Stimulated activated naive CD8-positive, alpha-beta T cell treated with anti-CD3 and anti-CD28 coated beads, Interleukin-15, Interleukin-2, amounts not matched to agents 100 ng/mL and 50 ng/mL, for 24 hours (primary cell): ENCODE results near the gene BCO1.
"Not testable (repeated sequence)": the region's sequence is repeated elsewhere in the genome, so short reads cannot be mapped to it uniquely, and the experiment has no call there.

ENCODE experiments used
- H3K27ac Mint-ChIP-seq: one replicate; pipeline ENCODE4 v1.8.0; 2021; ENCODE audit warnings: mild to moderate bottlenecking, mixed read lengths
- H3K27me3 Mint-ChIP-seq: one replicate; pipeline ENCODE4 v1.8.0; 2021; ENCODE audit warnings: mixed read lengths
- H3K36me3 Mint-ChIP-seq: one replicate; pipeline ENCODE4 v1.8.0; 2021; ENCODE audit warnings: low read depth, mixed read lengths
- H3K4me1 Mint-ChIP-seq: one replicate; pipeline ENCODE4 v1.8.0; 2021; ENCODE audit warnings: low read depth, mixed read lengths
- H3K4me3 Mint-ChIP-seq: one replicate; pipeline ENCODE4 v1.8.0; 2021; ENCODE audit warnings: mild to moderate bottlenecking, mixed read lengths
- H3K9me3 Mint-ChIP-seq: one replicate; pipeline ENCODE4 v1.8.0; 2021; ENCODE audit warnings: mixed read lengths

The BCO1 gene

DNA sequence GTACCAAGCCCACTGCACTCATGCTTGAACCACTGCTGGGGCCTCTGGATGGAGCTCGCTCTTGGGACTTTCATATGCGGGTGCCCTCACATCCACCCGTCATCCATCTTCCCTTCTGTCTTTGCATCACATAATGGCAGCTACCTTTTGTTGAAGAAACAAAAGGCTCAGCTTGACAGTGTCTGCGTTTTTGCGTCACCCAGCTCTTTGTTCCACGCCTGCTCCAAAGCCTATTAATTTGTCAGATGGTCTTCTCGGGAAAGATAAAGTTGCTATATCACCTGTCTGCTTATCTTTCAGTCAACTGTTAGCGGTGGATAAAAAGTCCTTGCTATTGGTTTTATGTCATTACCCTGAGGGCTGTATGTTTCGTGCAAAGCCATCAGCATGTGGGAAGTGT, 18.1 kb upstream of the BCO1 start:
- Mint-ChIP-seq H3K27me3 (no peaks in the 10 kb centered on the region), H3K4me3 (no peak overlapping the region), H3K9me3 (no peaks in the 10 kb centered on the region)

DNA sequence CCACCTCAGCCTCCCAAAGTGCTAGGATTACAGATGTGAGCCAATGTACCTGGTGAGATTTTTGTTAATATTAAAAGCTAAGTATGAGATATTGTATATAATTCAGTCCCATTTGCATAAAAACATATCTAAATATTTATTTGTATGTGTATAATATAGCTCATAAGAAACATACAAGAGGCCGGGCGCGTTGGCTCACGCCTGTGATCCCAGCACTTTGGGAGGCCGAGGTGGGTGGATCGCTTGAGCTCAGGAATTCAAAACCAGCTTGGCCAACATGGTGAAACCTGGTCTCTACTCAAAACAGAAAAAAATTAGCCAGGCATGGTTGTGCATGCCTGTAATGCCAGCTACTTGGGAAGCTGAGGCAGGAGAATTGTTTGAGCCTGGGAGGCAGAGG, 16.8 kb upstream of the BCO1 start:
- Mint-ChIP-seq H3K4me1 (no peaks in the 10 kb centered on the region), H3K27me3 (peaks cover 7% of the 10 kb centered on the region), H3K27ac (no peak overlapping the region), H3K4me3 (no peak overlapping the region), H3K9me3 (no peaks in the 10 kb centered on the region), H3K36me3 (no peaks in the 10 kb centered on the region)

More for the DNA sequence above, 18.1 kb upstream of the BCO1 start:
- no peaks in the 10 kb centered on the region for H3K36me3 Mint-ChIP-seq
- H3K27ac Mint-ChIP-seq, result no peak overlapping the region
- H3K4me1 Mint-ChIP-seq, result no peaks in the 10 kb centered on the region

DNA sequence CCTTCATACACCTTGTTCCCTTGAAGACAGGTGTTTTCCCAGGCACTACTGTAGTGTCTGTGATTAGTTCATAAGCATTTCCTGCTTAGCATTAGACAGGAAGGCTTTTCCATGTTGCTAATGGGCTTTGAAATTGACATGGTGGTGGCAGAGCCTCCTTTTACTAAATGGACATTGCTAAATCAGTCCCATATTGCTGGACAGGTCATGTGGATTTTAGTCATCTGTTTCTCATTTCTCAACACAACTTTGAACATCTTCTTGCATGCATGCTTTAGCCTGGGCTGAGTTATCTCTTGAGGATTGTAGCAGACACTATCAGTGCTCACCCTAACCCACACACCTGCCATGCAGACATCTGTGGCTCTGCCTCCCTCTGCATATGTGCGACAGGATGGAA, 13.7 kb upstream of the BCO1 start:
- peaks cover 16% of the 10 kb centered on the region for H3K27me3 Mint-ChIP-seq
- no peak overlapping the region for H3K4me3 Mint-ChIP-seq
- no peaks in the 10 kb centered on the region for H3K9me3 Mint-ChIP-seq
- H3K36me3 Mint-ChIP-seq, result no peaks in the 10 kb centered on the region
- no peaks in the 10 kb centered on the region for H3K4me1 Mint-ChIP-seq
- H3K27ac Mint-ChIP-seq, result no peak overlapping the region

GRCh38 chr16:81225697-81226096, 12.8 kb upstream of the BCO1 start:
- H3K9me3 Mint-ChIP-seq, H3K4me3 Mint-ChIP-seq, H3K36me3 Mint-ChIP-seq, H3K4me1 Mint-ChIP-seq, H3K27ac Mint-ChIP-seq: not testable (repeated sequence)
- peaks cover 16% of the 10 kb centered on the region for H3K27me3 Mint-ChIP-seq

GRCh38 chr16:81227785-81228184, 10.7 kb upstream of the BCO1 start:
- Mint-ChIP-seq H3K27ac (no peak overlapping the region), H3K27me3 (peaks cover 16% of the 10 kb centered on the region), H3K4me1 (no peaks in the 10 kb centered on the region), H3K4me3 (no peak overlapping the region), H3K9me3 (no peaks in the 10 kb centered on the region), H3K36me3 (no peaks in the 10 kb centered on the region)

DNA sequence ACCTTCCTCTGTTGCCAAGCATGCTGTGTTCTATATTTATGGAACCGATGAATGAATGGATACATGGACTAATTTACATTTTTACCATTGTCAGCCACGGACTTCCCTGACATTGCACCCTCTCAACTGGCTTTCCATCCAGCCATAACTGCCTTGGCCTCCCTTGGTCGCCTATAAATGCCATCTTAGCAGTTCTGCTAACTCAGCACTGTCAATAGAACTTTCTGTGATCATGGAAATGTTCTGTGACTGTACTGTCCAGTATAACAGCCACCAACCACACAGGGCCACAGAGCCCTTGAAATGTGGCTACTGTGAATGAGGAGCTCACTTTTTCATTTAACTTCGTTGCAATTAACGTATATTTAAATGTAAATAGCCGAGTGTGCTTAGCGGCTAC, 8.7 kb upstream of the BCO1 start:
- H3K27ac Mint-ChIP-seq, result no peak overlapping the region
- H3K4me3 Mint-ChIP-seq, result no peak overlapping the region
- H3K36me3 Mint-ChIP-seq, result no peaks in the 10 kb centered on the region
- H3K9me3 Mint-ChIP-seq, result no peaks in the 10 kb centered on the region
- H3K27me3 Mint-ChIP-seq, result peaks cover 20% of the 10 kb centered on the region
- H3K4me1 Mint-ChIP-seq, result no peaks in the 10 kb centered on the region

- no peaks in the 10 kb centered on the region for H3K4me1 Mint-ChIP-seq
- no peaks in the 10 kb centered on the region for H3K9me3 Mint-ChIP-seq
- H3K36me3 Mint-ChIP-seq, result no peaks in the 10 kb centered on the region
- peaks cover 19% of the 10 kb centered on the region for H3K27me3 Mint-ChIP-seq
- no peak overlapping the region for H3K27ac Mint-ChIP-seq
- no peak overlapping the region for H3K4me3 Mint-ChIP-seq
Observed at GRCh38 chr16:81231014-81231413, 7.5 kb upstream of the BCO1 start.

DNA sequence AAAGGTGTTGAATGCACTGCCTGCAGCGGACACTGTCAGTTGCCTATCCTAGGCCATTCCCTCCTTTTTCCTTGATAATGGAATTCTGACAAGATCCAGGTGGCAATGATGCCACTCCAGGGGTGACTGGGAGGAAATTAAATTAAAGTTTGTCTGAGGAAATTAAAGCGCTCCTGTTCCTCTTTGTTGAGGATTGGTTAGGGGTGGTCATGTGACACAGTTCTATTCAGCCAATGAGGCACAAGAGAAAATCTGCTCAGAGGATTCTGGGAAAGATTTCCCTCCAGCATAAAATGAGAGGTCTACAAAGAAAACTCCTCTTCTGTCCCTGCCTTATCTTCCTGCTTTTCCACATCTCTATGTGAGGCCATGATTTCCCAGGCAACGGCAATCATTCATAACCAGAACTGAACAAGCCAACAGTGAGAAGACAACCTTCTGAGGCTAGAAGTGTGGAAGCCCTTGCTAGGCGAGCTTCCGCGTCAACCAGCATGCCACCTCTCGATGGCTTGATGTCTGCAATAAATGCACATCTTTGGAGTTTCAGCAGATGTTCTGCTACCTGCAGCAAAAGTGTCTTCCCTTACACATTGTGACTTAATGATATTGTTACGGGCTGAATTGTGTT, 5.6 kb upstream of the BCO1 start:
- no peak overlapping the region for H3K4me3 Mint-ChIP-seq
- H3K4me1 Mint-ChIP-seq, result no peaks in the 10 kb centered on the region
- H3K9me3 Mint-ChIP-seq, result no peaks in the 10 kb centered on the region
- H3K36me3 Mint-ChIP-seq, result no peaks in the 10 kb centered on the region
- H3K27me3 Mint-ChIP-seq, result peaks cover 11% of the 10 kb centered on the region
- no peak overlapping the region for H3K27ac Mint-ChIP-seq

DNA sequence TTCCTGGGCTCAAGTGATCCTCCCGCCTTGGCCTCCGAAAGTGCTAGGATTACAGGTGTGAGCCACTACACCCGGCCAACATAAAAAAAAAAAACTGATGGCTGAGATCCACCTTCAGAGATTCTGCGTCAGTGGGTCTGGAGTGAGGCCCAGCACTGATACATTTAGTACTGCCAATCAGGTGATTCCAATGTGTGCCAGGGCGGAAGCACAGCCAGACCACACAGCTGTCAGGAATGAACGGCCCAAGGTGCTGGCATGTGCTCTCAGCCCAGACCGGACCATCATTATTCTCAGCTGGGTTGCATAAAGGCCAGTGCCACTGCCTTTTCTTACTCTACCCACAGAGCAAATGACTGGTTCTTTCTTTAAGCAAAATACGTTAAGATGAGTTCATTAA, 1.2 kb upstream of the BCO1 start:
- H3K4me1 Mint-ChIP-seq, result peaks cover 6% of the 10 kb centered on the region
- H3K36me3 Mint-ChIP-seq, result no peaks in the 10 kb centered on the region
- no peak overlapping the region for H3K27ac Mint-ChIP-seq
- H3K9me3 Mint-ChIP-seq, result no peaks in the 10 kb centered on the region
- H3K4me3 Mint-ChIP-seq, result no peak overlapping the region
- H3K27me3 Mint-ChIP-seq, result peaks cover 7% of the 10 kb centered on the region

- peaks cover 6% of the 10 kb centered on the region for H3K4me1 Mint-ChIP-seq
Observed at GRCh38 chr16:81237942-81238295, 570 bp upstream of the BCO1 start.

GRCh38 chr16:81239367-81240121, 1.1 kb downstream of the BCO1 start:
- Mint-ChIP-seq H3K4me3 (no peak overlapping the region), H3K4me1 (peaks cover 6% of the 10 kb centered on the region), H3K36me3 (no peaks in the 10 kb centered on the region), H3K27ac (no peak overlapping the region), H3K27me3 (peaks cover 3% of the 10 kb centered on the region), H3K9me3 (no peaks in the 10 kb centered on the region)

More at GRCh38 chr16:81237942-81238295, 570 bp upstream of the BCO1 start:
- no peak overlapping the region for H3K27ac Mint-ChIP-seq
- no peaks in the 10 kb centered on the region for H3K9me3 Mint-ChIP-seq
- no peak overlapping the region for H3K4me3 Mint-ChIP-seq
- H3K27me3 Mint-ChIP-seq, result peaks cover 6% of the 10 kb centered on the region
- no peaks in the 10 kb centered on the region for H3K36me3 Mint-ChIP-seq

- H3K9me3 Mint-ChIP-seq, result no peaks in the 10 kb centered on the region
- H3K4me3 Mint-ChIP-seq, result no peak overlapping the region
- peaks cover 8% of the 10 kb centered on the region for H3K27me3 Mint-ChIP-seq
- H3K4me1 Mint-ChIP-seq, result peaks cover 6% of the 10 kb centered on the region
- no peak overlapping the region for H3K27ac Mint-ChIP-seq
- no peaks in the 10 kb centered on the region for H3K36me3 Mint-ChIP-seq
Observed at GRCh38 chr16:81241706-81242105, 3.2 kb downstream of the BCO1 start.

GRCh38 chr16:81242977-81243618, 4.6 kb downstream of the BCO1 start:
- H3K4me1 Mint-ChIP-seq, result peaks cover 6% of the 10 kb centered on the region
- no peaks in the 10 kb centered on the region for H3K9me3 Mint-ChIP-seq
- no peak overlapping the region for H3K4me3 Mint-ChIP-seq
- H3K27me3 Mint-ChIP-seq, result peaks cover 8% of the 10 kb centered on the region
- H3K27ac Mint-ChIP-seq, result no peak overlapping the region
- no peaks in the 10 kb centered on the region for H3K36me3 Mint-ChIP-seq

DNA sequence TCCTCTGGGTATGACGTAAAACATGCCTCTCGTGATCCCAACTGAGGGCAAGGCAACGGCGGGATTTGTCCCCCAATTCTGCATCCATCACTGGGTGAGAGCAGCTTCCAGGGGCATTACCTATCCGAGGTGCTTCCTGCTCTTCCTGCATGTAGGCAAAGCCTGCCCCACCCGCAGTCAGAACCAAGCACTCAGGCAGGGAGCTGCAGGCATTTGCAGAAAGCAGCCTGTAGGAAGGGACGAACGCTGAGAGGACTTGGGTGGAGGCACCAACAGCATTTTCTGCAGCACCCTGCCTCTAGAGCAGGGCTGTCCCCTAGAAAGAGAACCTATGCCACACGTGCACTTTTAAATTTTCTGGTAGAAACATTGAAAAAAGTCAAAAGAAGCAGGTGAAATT, 5.5 kb downstream of the BCO1 start:
- H3K4me3 Mint-ChIP-seq, result no peak overlapping the region
- H3K4me1 Mint-ChIP-seq, result no peaks in the 10 kb centered on the region
- H3K27ac Mint-ChIP-seq, result no peak overlapping the region
- H3K27me3 Mint-ChIP-seq, result peaks cover 5% of the 10 kb centered on the region
- H3K9me3 Mint-ChIP-seq, result no peaks in the 10 kb centered on the region
- H3K36me3 Mint-ChIP-seq, result no peaks in the 10 kb centered on the region

- no peaks in the 10 kb centered on the region for H3K36me3 Mint-ChIP-seq
- no peaks in the 10 kb centered on the region for H3K9me3 Mint-ChIP-seq
- no peaks in the 10 kb centered on the region for H3K4me1 Mint-ChIP-seq
- no peaks in the 10 kb centered on the region for H3K27me3 Mint-ChIP-seq
- no peak overlapping the region for H3K4me3 Mint-ChIP-seq
- no peak overlapping the region for H3K27ac Mint-ChIP-seq
Observed at GRCh38 chr16:81251871-81252270, 13.4 kb downstream of the BCO1 start.
